ENCODE results near the gene EXOSC9. TPM values are rescaled to one million over a fixed set of nuclear protein-coding genes. Genes with fewer than 3 reads are reported as not detected.

Gene EXOSC9
- total RNA-seq, 4 donors from 2014 or later, result 13.4 to 28.8 (median 19.9) TPM

- Histone ChIP-seq H3K4me1 (peaks cover 0 to 4% of the 10 kb centered on the region in 2 donors), H3K27me3 (peaks cover 5 to 30% (median 23%) of the 10 kb centered on the region in 3 donors), H3K4me3 (no peak overlapping the region), H3K9me3 (no peaks in the 10 kb centered on the region), H3K27ac (no peak overlapping the region), H3K36me3 (no peaks in the 10 kb centered on the region)
- intact Hi-C loops (cut with DNase I; ENCODE audit: low total_unique reads), result no loop called here
- no peak for TF ChIP-seq POLR2A (IDR thresholded peaks at IDR 0.05)
- TF ChIP-seq, protein P1, sequence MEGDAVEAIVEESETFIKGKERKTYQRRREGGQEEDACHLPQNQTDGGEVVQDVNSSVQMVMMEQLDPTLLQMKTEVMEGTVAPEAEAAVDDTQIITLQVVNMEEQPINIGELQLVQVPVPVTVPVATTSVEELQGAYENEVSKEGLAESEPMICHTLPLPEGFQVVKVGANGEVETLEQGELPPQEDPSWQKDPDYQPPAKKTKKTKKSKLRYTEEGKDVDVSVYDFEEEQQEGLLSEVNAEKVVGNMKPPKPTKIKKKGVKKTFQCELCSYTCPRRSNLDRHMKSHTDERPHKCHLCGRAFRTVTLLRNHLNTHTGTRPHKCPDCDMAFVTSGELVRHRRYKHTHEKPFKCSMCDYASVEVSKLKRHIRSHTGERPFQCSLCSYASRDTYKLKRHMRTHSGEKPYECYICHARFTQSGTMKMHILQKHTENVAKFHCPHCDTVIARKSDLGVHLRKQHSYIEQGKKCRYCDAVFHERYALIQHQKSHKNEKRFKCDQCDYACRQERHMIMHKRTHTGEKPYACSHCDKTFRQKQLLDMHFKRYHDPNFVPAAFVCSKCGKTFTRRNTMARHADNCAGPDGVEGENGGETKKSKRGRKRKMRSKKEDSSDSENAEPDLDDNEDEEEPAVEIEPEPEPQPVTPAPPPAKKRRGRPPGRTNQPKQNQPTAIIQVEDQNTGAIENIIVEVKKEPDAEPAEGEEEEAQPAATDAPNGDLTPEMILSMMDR (IDR thresholded peaks at IDR 0.05 in 4 of 5, conservative IDR thresholded peaks at IDR 0.05 in 1 of 5), result no peak
- in situ Hi-C loops (cut with MboI; ENCODE audit: low sequenced_read_pairs in 4 of 4), result no loop called here
- no peak for ATAC-seq
- DNase-seq, result no peak
These were observed 34.0 kb upstream of the EXOSC9 start for GRCh38 chr4:121767166-121767565.

GRCh38 chr4:121769341-121769740 lies 31.8 kb upstream of the EXOSC9 start:
- DNase-seq (no peak), ATAC-seq (no peak)
- TF ChIP-seq, protein P1 (IDR thresholded peaks at IDR 0.05 in 4 of 5, conservative IDR thresholded peaks at IDR 0.05 in 1 of 5), result no peak
- TF ChIP-seq POLR2A (IDR thresholded peaks at IDR 0.05), result no peak
- no peaks in the 10 kb centered on the region for H3K36me3 ChIP-seq
- peaks cover 5 to 21% (median 16%) of the 10 kb centered on the region in 3 donors for H3K27me3 ChIP-seq
- no peak overlapping the region for H3K27ac ChIP-seq
- intact Hi-C loops (cut with DNase I; ENCODE audit: low total_unique reads) (no loop called here), in situ Hi-C loops (cut with MboI; ENCODE audit: low sequenced_read_pairs in 4 of 4) (no loop called here)
- H3K4me1 ChIP-seq, result peaks cover 0 to 4% of the 10 kb centered on the region in 2 donors
- no peak overlapping the region for H3K4me3 ChIP-seq
- H3K9me3 ChIP-seq, result no peaks in the 10 kb centered on the region

DNA sequence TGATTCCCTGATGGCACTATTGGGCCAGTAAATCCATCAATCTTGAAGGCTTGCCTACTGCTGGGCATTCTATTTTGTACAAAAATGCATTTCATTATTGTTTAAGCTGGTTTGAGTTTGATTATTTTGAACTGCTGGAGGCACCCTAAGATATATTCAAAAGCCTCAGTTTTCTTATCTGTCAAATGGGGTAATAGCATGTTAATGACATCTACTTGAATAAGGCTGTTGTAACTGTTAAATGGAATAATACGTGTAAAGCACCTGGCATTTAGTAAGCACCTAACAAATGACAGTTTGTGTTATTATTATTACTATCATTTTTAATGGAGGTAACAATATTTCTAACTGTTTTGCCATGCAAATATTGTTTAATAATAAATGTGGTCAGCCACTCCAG lies 29.3 kb upstream of the EXOSC9 start:
- no peaks in the 10 kb centered on the region for H3K4me1 ChIP-seq
- H3K4me3 ChIP-seq, result no peak overlapping the region
- H3K27me3 ChIP-seq, result peaks cover 0 to 5% (median 0%) of the 10 kb centered on the region in 3 donors
- in situ Hi-C loops (cut with MboI; ENCODE audit: low sequenced_read_pairs in 4 of 4), result no loop called here
- DNase-seq, result no peak
- H3K9me3 ChIP-seq, result no peaks in the 10 kb centered on the region
- no peak for TF ChIP-seq POLR2A (IDR thresholded peaks at IDR 0.05)
- TF ChIP-seq, protein P1 (IDR thresholded peaks at IDR 0.05 in 4 of 5, conservative IDR thresholded peaks at IDR 0.05 in 1 of 5), result no peak
- H3K36me3 ChIP-seq, result no peaks in the 10 kb centered on the region
- no peak for ATAC-seq
- H3K27ac ChIP-seq, result no peak overlapping the region
- intact Hi-C loops (cut with DNase I; ENCODE audit: low total_unique reads), result no loop called here

- H3K4me1 ChIP-seq, result no peaks in the 10 kb centered on the region
- no peak for TF ChIP-seq POLR2A (IDR thresholded peaks at IDR 0.05)
- TF ChIP-seq, protein P1 (IDR thresholded peaks at IDR 0.05 in 4 of 5, conservative IDR thresholded peaks at IDR 0.05 in 1 of 5), result no peak
- in situ Hi-C loops (cut with MboI; ENCODE audit: low sequenced_read_pairs in 4 of 4), result no loop called here
- DNase-seq (no peak), ATAC-seq (no peak)
- no peaks in the 10 kb centered on the region for H3K9me3 ChIP-seq
- H3K27ac ChIP-seq, result no peak overlapping the region
- H3K36me3 ChIP-seq, result no peaks in the 10 kb centered on the region
- intact Hi-C loops (cut with DNase I; ENCODE audit: low total_unique reads), result no loop called here
- H3K4me3 ChIP-seq, result no peak overlapping the region
- H3K27me3 ChIP-seq, result peaks cover 0 to 5% (median 0%) of the 10 kb centered on the region in 3 donors
These were observed 27.2 kb upstream of the EXOSC9 start for GRCh38 chr4:121773883-121774282.
